WTC11 (cell line): ENCODE results near the gene TCF12. TPM values are rescaled to one million over a fixed set of nuclear protein-coding genes. Genes with fewer than 3 reads are reported as not detected.

Source experiments
- ATAC-seq: fragments of 200-7000 bp; cut with Tn5 transposase; 2 replicates; pipeline ENCODE4 v1.10.0; 2021; ENCODE audit warnings: mild to moderate bottlenecking, moderate library complexity
- CTCF ChIA-PET: fragments of 300-600 bp; sonication (Branson Sonifier 250); formaldehyde crosslinking; loops from one replicate; lab custom pipeline; 2021; ENCODE audit warnings: antibody characterized with exemption; lab: Charles Lee
- POLR2A ChIA-PET: fragments of 350-600 bp; sonication (Branson Sonifier 250); formaldehyde crosslinking; loops from one replicate; lab custom pipeline; 2021; ENCODE audit warnings: antibody characterized with exemption; lab: Charles Lee
- DNase-seq: peaks from one replicate; pipeline ENCODE4 v3.0.0; 2021; ENCODE audit warnings: low spot score
- H3K27ac Mint-ChIP-seq: 2 replicates; pipeline ENCODE4 v1.8.0; 2021; ENCODE audit warnings: mixed read lengths
- H3K27me3 Mint-ChIP-seq: 2 replicates; pipeline ENCODE4 v1.8.0; 2021; ENCODE audit warnings: low read depth, mild to moderate bottlenecking, moderate library complexity, mixed read lengths
- H3K36me3 Mint-ChIP-seq: 2 replicates; pipeline ENCODE4 v1.8.0; 2021; ENCODE audit warnings: mixed read lengths
- H3K4me1 Mint-ChIP-seq: 2 replicates; pipeline ENCODE4 v1.8.0; 2022; ENCODE audit warnings: mixed read lengths
- H3K4me3 Mint-ChIP-seq: 2 replicates; pipeline ENCODE4 v1.8.0; 2021; ENCODE audit warnings: mild to moderate bottlenecking, moderate library complexity, mixed read lengths
- H3K9me3 Mint-ChIP-seq: 2 replicates; pipeline ENCODE4 v1.8.0; 2021; ENCODE audit warnings: mixed read lengths
- ATF1 ChIP-seq: sonication (generic); formaldehyde crosslinking; IDR thresholded peaks from 2 replicates; pipeline ENCODE4 v1.8.1; 2023; ENCODE audit warnings: mild to moderate bottlenecking, moderate library complexity, missing genetic modification reagents
- CDX4 ChIP-seq: fragments of 250-450 bp; sonication (Bioruptor Pico); IDR thresholded peaks from 2 replicates; pipeline ENCODE4 v1.9.0; 2021; ENCODE audit warnings: moderate library complexity, mild to moderate bottlenecking, inconsistent platforms, borderline replicate concordance
- E2F4 ChIP-seq: sonication (generic); formaldehyde crosslinking; IDR thresholded peaks from 2 replicates; pipeline ENCODE4 v1.8.1; 2022; ENCODE audit warnings: low read depth, mild to moderate bottlenecking, moderate library complexity, missing genetic modification reagents, borderline replicate concordance
- E2F5 ChIP-seq: sonication (generic); formaldehyde crosslinking; IDR thresholded peaks from 2 replicates; pipeline ENCODE4 v1.8.1; 2022; ENCODE audit warnings: mild to moderate bottlenecking, moderate library complexity, missing genetic modification reagents
- ELF4 ChIP-seq: sonication (generic); formaldehyde crosslinking; IDR thresholded peaks from 2 replicates; pipeline ENCODE4 v1.8.1; 2022; ENCODE audit warnings: low read depth, mild to moderate bottlenecking, moderate library complexity, missing genetic modification reagents
- MXD4 ChIP-seq: fragments of 250-450 bp; sonication (Bioruptor Pico); IDR thresholded peaks from 2 replicates; pipeline ENCODE4 v1.8.0; 2021; ENCODE audit warnings: mild to moderate bottlenecking, moderate library complexity, borderline replicate concordance
- MYBL2 ChIP-seq: sonication (generic); formaldehyde crosslinking; IDR thresholded peaks from 2 replicates; pipeline ENCODE4 v1.8.1; 2023; ENCODE audit warnings: mild to moderate bottlenecking, moderate library complexity, missing genetic modification reagents
- NFATC4 ChIP-seq: fragments of 250-450 bp; sonication (Bioruptor Pico); IDR thresholded peaks from 2 replicates; pipeline ENCODE4 v1.9.0; 2021; ENCODE audit warnings: mild to moderate bottlenecking
- NFYB ChIP-seq: sonication (generic); formaldehyde crosslinking; conservative IDR thresholded peaks from 2 replicates; pipeline ENCODE4 v1.8.0; 2022; ENCODE audit warnings: low read depth, missing genetic modification reagents
- OVOL2 ChIP-seq: fragments of 250-450 bp; sonication (Bioruptor Pico); IDR thresholded peaks from 2 replicates; pipeline ENCODE4 v1.9.0; 2021; ENCODE audit warnings: mild to moderate bottlenecking, borderline replicate concordance
- PRDM15 ChIP-seq: sonication (generic); formaldehyde crosslinking; IDR thresholded peaks from 2 replicates; pipeline ENCODE4 v1.8.0; 2022; ENCODE audit warnings: missing genetic modification reagents
- SMAD4 ChIP-seq: sonication (generic); formaldehyde crosslinking; IDR thresholded peaks from 2 replicates; pipeline ENCODE4 v1.8.0; 2022; ENCODE audit warnings: mild to moderate bottlenecking, missing genetic modification reagents
- TCF7 ChIP-seq: sonication (generic); formaldehyde crosslinking; IDR thresholded peaks from 2 replicates; pipeline ENCODE4 v1.8.0; 2022; ENCODE audit warnings: mild to moderate bottlenecking, low read depth, missing genetic modification reagents, moderate library complexity
- TEAD4 ChIP-seq: sonication (generic); formaldehyde crosslinking; IDR thresholded peaks from 2 replicates; pipeline ENCODE4 v1.8.0; 2022; ENCODE audit warnings: mild to moderate bottlenecking, missing genetic modification reagents
- USF2 ChIP-seq: sonication (generic); formaldehyde crosslinking; IDR thresholded peaks from 2 replicates; pipeline ENCODE4 v1.8.1; 2023; ENCODE audit warnings: mild to moderate bottlenecking, missing genetic modification reagents, moderate library complexity
- ZBTB21 ChIP-seq: sonication (generic); formaldehyde crosslinking; IDR thresholded peaks from 2 replicates; pipeline ENCODE4 v1.8.1; 2023; ENCODE audit warnings: mild to moderate bottlenecking, missing genetic modification reagents, borderline replicate concordance
- ZNF121 ChIP-seq: sonication (generic); formaldehyde crosslinking; IDR thresholded peaks from 2 replicates; pipeline ENCODE4 v1.8.0; 2023; ENCODE audit warnings: missing genetic modification reagents
- ZNF219 ChIP-seq: sonication (generic); formaldehyde crosslinking; IDR thresholded peaks from 2 replicates; pipeline ENCODE4 v1.8.0; 2023; ENCODE audit warnings: missing genetic modification reagents, mild to moderate bottlenecking, borderline replicate concordance
- ZNF263 ChIP-seq: sonication (generic); formaldehyde crosslinking; IDR thresholded peaks from 2 replicates; pipeline ENCODE4 v1.8.1; 2022; ENCODE audit warnings: low read depth, mild to moderate bottlenecking, moderate library complexity, missing genetic modification reagents
- ZNF281 ChIP-seq: sonication (generic); formaldehyde crosslinking; IDR thresholded peaks from 2 replicates; pipeline ENCODE4 v1.8.0; 2023; ENCODE audit warnings: mild to moderate bottlenecking, missing genetic modification reagents
- ZNF416 ChIP-seq: fragments of 250-450 bp; sonication (Bioruptor Pico); IDR thresholded peaks from 2 replicates; pipeline ENCODE4 v1.9.0; 2021; ENCODE audit warnings: mild to moderate bottlenecking, inconsistent platforms
- ZNF425 ChIP-seq: fragments of 250-450 bp; sonication (Bioruptor Pico); conservative IDR thresholded peaks from 2 replicates; pipeline ENCODE4 v1.9.0; 2021; ENCODE audit warnings: mild to moderate bottlenecking
- total RNA-seq: library from RNA; stranded (reverse); gene quantifications from 3 replicates; pipeline ENCODE4 v1.2.3, GENCODE V29; 2021

Gene TCF12
- total RNA-seq, 1 experiment from 2014 or later: 73.2 TPM

GRCh38 chr15:57205996-57206395 lies 287.6 kb downstream of the TCF12 start (continued):
- TF ChIP-seq PRDM15 (CRISPR knock-in tag) (no peak), ZNF416 (CRISPR knock-in tag) (no peak), TEAD4 (no peak), OVOL2 (CRISPR knock-in tag) (no peak), ZNF263 (CRISPR knock-in tag) (no peak), TCF7 (CRISPR knock-in tag) (no peak)

GRCh38 chr15:57213862-57214261 lies 295.4 kb downstream of the TCF12 start:
- TF ChIP-seq NFYB (CRISPR knock-in tag): no peak
- no peak for TF ChIP-seq NFATC4 (CRISPR knock-in tag)
- TF ChIP-seq E2F4: no peak
- TF ChIP-seq USF2 (CRISPR knock-in tag): no peak
- no peak for TF ChIP-seq ZNF263 (CRISPR knock-in tag)
- TF ChIP-seq ZNF425 (CRISPR knock-in tag): no peak
- TF ChIP-seq ZNF219: no peak
- TF ChIP-seq ZNF121 (CRISPR knock-in tag): no peak
- Mint-ChIP-seq H3K36me3 (no peaks in the 10 kb centered on the region), H3K27me3 (no peaks in the 10 kb centered on the region), H3K4me1 (peaks cover 61% of the 10 kb centered on the region), H3K4me3 (no peak overlapping the region), H3K27ac (no peak overlapping the region), H3K9me3 (no peaks in the 10 kb centered on the region)
- ChIA-PET CTCF (interaction anchor here (0.6 to 2.5 kb wide), 4 partner anchors 65 to 189 kb away, joined by 3 to 10 read pairs (median 7); no protein-coding TSS in a partner anchor), POLR2A (no interaction called here)
- no peak for DNase-seq
- no peak; the same call in 1 of the 2 replicates for ATAC-seq

- ChIA-PET CTCF (no interaction called here), POLR2A (no interaction called here)
- Mint-ChIP-seq H3K27me3 (no peaks in the 10 kb centered on the region), H3K4me1 (peaks cover 75% of the 10 kb centered on the region), H3K4me3 (no peak overlapping the region), H3K9me3 (no peaks in the 10 kb centered on the region), H3K27ac (peak overlapping the region; percentile 39; the same call in 1 of the 2 replicates), H3K36me3 (no peaks in the 10 kb centered on the region)
- ATAC-seq: no peak
- no peak for DNase-seq
- TF ChIP-seq NFATC4 (CRISPR knock-in tag) (no peak), ZNF281 (no peak), ATF1 (CRISPR knock-in tag) (no peak), E2F5 (no peak), ZNF416 (CRISPR knock-in tag) (no peak), ZBTB21 (CRISPR knock-in tag) (no peak), OVOL2 (CRISPR knock-in tag) (no peak), MXD4 (CRISPR knock-in tag) (no peak), MYBL2 (CRISPR knock-in tag) (no peak), CDX4 (CRISPR knock-in tag) (no peak), SMAD4 (no peak), TEAD4 (no peak), ELF4 (no peak)
Observed at GRCh38 chr15:57215326-57215725, 296.9 kb downstream of the TCF12 start.
